Activated naive CD4-positive, alpha-beta T cell (primary cell): ENCODE measurements around the gene SPINT1.

Experiments used
- DNase-seq, 4 experiments: peaks; one replicate each; lab custom pipeline; 2025; lab: John Stamatoyannopoulos, UW

SPINT1 gene

DNA sequence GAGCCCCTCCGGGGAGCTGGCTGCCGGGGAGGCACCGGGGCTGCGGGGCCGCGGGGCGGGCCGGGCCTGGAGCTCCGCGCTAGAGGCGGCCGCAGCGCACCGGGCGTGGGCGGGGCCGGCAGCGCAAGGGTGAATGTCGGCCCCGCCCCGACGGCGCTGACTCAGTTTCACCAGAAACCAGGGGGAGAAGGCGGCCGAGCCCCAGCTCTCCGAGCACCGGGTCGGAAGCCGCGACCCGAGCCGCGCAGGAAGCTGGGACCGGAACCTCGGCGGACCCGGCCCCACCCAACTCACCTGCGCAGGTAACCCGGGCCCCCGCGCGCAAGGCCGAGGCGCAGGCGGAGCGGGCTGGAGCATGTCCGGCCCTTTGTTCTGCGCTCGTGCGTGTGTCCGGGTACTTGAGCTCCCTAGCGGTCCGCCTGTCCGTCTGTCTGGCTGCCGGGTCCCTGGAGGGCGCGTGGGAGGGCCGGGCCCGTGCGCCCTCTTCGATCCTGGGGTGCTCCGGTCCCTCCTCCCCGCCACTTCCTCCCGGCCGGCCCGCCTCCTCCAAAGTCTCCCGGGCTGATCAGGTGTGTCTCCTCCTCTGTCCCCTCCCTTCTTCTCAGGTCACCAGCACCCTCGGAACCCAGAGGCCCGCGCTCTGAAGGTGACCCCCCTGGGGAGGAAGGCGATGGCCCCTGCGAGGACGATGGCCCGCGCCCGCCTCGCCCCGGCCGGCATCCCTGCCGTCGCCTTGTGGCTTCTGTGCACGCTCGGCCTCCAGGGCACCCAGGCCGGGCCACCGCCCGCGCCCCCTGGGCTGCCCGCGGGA, at the start of gene SPINT1:
Gene SPINT1, plus strand, starts transcription at position 164 of the 811 bp plus-strand sequence. Its CDS starts 507 bp downstream, at position 671.
- peak in 3 of 4 experiments; percentile 3 to 13 (median 6) for DNase-seq

GRCh38 chr15:40796041-40796440, 47.8 kb upstream of the SPINT1 start:
- DNase-seq, result no peak

- DNase-seq, result no peak
These were observed 47.3 kb upstream of the SPINT1 start for GRCh38 chr15:40796512-40796911.

DNA sequence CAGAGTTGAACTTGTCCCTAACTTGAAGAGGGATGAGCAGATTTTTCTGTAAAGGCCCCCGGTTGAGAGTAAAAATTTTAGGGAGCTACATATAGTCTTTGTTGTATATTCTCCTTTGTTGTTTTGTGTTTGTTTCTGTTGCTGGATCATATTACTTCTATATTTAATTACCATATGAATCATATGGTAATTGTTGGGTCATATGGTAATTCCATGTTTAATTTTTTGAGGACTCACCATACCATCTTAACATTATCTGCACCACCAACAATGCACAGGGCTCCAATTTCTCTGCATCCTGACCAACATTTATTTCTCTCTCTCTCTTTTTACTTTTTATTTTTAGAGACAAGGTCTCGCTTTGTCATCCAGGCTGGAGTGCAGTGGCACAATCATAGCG, 44.3 kb upstream of the SPINT1 start:
- DNase-seq, result no peak

DNA sequence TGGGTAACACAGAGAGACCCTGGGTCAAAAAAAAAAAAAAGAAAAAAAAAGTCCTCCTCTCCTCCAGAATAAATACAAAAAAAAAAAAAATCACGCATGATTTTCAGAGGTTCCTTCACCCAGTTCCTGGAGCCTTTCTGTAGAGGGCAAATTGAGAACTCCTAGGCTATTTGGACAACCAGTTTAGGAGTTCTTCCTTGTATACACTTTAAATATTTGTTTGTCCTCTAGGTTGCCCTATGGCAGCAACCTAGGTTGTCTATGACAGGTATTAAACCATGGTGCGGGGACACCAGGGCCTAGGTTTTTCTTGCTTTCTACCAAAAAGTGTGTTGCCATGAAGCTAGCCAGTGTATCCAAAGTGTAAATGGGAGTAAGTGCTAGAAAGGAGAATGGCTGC, 40.8 kb upstream of the SPINT1 start:
- no peak for DNase-seq

- DNase-seq, result no peak
These were observed 40.2 kb upstream of the SPINT1 start for GRCh38 chr15:40803688-40804087.

GRCh38 chr15:40806672-40807027, 37.2 kb upstream of the SPINT1 start:
- no peak for DNase-seq

- peak; percentile 78 to 90 (median 84) for DNase-seq
These were observed 36.6 kb upstream of the SPINT1 start, which contains the start of the genes DNAJC17 and ZFYVE19 for GRCh38 chr15:40807028-40807887. DNAJC17 (minus strand) TSS chr15:40807473; CDS start chr15:40807446, 27 bp downstream. ZFYVE19 (plus strand) TSS chr15:40807089; CDS start chr15:40807590, 501 bp downstream.

- DNase-seq, result no peak
These were observed 35.9 kb upstream of the SPINT1 start for GRCh38 chr15:40807888-40808461.

DNA sequence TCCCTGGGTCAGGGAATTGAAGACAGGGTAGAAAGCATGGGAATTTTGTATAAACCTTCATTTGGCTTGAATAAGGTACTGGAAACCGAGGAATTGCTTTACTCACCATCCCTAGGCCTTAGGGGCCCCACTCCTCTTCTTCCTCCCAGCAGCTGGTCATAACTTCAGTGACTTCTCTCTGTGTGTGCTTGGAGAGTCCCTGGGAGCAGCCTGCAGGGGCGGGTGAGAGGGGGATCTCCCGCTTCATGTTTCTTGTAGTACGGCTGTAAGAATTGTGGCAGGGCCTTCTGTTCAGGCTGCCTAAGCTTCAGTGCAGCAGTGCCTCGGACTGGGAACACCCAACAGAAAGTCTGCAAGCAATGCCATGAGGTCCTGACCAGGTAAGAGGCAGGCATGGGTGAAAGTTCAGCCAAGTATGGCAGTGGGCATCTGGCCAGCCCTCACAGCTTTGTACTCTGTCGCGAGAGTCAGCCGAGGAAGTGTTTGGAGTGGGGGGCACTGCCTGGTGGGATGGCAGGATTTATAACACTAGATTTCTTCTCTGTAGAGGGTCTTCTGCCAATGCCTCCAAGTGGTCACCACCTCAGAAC, 34.9 kb upstream of the SPINT1 start:
- DNase-seq, result no peak

DNA sequence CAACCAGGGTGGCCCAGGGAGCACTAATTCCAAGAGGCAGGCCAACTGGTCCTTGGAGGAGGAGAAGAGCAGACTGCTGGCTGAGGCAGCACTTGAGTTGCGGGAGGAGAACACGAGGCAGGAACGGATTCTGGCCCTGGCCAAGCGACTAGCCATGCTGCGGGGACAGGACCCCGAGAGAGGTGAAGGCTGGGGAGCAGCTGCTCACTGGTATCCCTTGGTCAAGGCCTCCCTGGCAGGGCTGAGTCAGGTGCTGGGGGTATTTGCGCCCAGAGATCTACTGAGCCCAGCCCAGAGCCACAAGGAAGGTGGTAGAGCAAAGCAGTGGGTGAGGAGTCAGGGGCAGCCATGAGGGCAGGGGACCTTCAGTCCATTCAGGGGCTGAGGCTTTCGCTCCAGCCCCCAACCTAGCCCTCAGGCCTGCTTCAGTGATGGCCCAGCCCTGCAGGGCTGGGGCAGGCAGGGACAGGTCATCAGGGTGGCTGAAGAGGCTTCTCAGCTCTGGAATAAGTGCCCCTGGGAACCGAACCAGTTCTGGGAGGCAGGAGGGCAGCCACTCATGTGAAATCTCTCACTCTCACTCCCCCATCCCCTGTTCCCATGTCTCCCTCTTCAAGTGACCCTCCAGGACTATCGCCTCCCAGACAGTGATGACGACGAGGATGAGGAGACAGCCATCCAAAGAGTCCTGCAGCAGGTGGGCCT, 31.0 kb upstream of the SPINT1 start:
- no peak for DNase-seq

DNA sequence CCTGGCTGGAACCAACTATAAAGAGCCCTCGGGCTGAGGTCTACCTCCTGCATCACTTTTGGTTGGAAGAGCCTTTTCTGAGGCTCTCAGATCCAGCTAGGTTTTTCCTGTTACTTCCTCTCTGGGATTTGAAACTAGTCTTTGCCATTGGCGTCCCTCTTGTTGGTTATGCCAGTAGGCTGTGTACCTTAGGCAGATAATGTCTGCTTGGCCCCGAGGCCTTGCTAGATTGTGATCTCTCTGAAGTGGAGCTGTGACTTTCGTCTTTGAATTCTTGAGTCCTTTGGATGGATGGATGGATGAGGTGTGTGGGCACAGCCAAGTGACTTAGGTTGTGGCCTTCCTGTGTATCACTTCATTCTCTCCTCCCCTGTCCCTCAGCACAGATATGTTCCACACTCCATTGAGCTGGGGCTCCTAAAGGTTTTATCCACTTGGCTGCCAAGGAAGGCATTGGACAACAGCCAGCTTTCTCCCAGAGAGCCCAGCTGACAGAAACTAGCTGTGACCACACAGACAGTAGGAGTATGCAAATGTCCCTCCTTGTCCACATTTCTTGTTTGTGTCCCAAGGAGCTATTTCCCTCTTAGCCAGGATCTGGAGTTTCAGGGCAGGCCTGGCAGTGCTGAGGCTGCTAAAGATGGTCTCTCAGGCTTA, 28.7 kb upstream of the SPINT1 start:
- DNase-seq, result no peak

DNA sequence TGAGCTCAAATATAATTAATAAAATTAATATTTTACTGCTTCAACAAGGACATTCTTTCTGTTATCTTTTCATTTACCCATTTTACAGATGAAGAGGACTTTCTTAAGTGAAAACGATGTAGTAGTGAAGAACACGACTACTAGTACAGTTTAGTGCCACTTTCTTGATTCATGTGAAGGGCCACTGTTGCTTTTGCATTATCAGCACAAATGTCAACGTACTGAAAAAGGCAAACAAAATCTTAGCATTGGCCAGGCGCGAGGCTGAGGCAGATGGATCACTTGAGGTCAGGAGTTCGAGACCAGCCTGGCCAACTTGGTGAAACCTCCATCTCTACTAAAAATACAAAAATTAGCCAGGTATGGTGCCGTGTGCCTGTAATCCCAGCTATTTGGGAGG, 24.8 kb upstream of the SPINT1 start:
- no peak for DNase-seq

- no peak for DNase-seq
These were observed 22.7 kb upstream of the SPINT1 start for GRCh38 chr15:40821195-40821594.

- no peak for DNase-seq
These were observed 20.1 kb upstream of the SPINT1 start for GRCh38 chr15:40823572-40824343.

DNA sequence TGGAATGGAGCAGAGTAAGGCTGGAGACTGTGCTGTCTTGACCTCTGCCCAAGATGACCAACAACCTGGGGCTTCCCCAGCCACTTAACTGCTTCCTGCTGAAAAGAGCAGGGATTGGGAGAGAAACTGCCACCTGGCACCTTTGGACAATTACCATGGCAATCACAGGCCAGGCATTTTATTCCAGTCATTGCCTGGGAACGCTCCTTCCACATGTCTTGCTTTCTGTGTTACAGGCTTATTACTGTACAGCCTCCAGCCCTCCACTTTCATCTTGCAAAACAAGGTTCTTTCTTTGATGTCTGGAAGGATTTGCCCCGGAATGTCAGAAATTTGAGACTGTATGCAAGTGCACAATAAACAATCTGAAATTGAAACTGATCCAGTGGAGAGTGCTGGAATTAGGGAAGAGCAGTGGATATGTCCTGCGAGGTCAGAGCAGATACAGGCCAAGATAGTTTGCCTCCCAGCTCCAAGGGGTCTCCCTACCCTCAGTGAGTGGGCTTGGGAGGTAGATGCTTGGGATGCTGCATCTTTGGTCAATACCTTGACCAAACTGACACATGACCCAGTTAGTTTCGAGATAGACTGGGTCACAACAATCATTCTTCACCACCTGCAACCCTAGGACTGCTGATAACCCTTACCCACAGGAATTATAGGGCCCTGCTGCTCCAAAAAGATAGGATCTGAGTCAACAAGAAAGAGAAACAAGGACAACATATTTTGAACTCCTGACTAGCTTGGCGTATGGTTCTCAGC, 18.0 kb upstream of the SPINT1 start:
- DNase-seq, result no peak

DNA sequence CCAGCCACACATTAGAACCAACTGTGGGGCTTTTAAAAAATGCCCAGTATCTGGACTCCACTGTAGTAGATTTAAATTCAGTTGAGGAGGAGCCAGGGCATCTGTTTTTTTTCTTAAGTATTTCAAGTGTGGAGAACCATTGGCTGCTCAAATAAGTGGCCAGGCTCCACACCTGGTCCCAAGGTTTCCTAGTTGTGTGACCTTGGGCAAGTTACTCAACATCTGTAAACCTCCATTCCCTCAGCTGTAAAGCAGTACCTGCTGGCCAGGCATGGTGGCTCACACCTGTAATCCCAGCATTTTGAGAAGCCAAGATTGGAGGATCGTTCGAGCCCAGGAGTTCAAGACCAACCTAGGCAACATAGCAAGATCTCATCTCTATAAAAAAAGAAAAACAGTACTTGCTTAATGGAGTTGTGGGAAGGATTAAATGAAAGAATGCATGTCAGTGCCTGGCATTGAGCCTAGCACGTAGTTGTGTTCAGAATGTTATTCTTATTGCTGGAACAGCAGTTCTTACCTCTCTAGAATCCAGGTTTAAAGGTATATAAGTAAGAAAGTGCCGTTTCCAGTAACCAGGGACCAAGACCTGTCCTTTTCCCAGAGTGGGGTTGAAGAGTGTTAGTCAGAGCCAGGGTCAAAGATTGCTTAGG, 17.3 kb upstream of the SPINT1 start:
- no peak for DNase-seq

GRCh38 chr15:40828447-40829036, 15.3 kb upstream of the SPINT1 start, which contains the start of gene PPP1R14D:
PPP1R14D (minus strand) TSS chr15:40828708; CDS start chr15:40828641, 67 bp downstream.
- no peak for DNase-seq
